Prostate gland (tissue), 2 donors: ENCODE results near the gene TRAF7.
"Not testable (repeated sequence)": the region's sequence is repeated elsewhere in the genome, so short reads cannot be mapped to it uniquely, and the experiment has no call there.

ENCODE experiments used
- CTCF ChIP-seq, 4 experiments: fragments of 200-600 bp in 2 of 4; fragments of 450-650 bp in 2 of 4; sonication (generic) in 2 of 4; IDR thresholded peaks; 1 replicate in 3 of 4; 2 replicates in 1 of 4; pipeline ENCODE4 v1.5.1; 2016 to 2019; ENCODE audit warnings: antibody characterized with exemption in 4 of 4, mild to moderate bottlenecking in 2 of 4, moderate library complexity in 2 of 4
- POLR2A ChIP-seq: fragments of 450-650 bp; IDR thresholded peaks from one replicate; pipeline ENCODE4 v1.6.1; 2016; ENCODE audit warnings: antibody characterized with exemption, mild to moderate bottlenecking

GRCh38 chr16:2133797-2134196 lies 21.8 kb upstream of the TRAF7 start:
- TF ChIP-seq POLR2A; CTCF (IDR thresholded peaks at IDR 0.05): not testable (repeated sequence)
